K562 (cell line): ENCODE results near the gene GATC. TPM values are rescaled to one million over a fixed set of nuclear protein-coding genes. Genes with fewer than 3 reads are reported as not detected.
A peak's percentile ranks its signal among the peaks of the same experiment; 100 is the strongest.

ENCODE experiments used
- ATF1 ChIP-seq, 2 experiments: fragments of 450-650 bp in 1 of 2; IDR thresholded peaks; 2 replicates each; pipeline ENCODE4 v1.6.1; 2016; ENCODE audit warnings: missing compliant biosample characterization in 1 of 2, missing genetic modification characterization in 1 of 2
- CHD4 ChIP-seq: fragments of 200-600 bp; sonication (generic); IDR thresholded peaks from 3 replicates; pipeline ENCODE4 v1.6.1; 2012; ENCODE audit warnings: low read depth, mild to moderate bottlenecking, mixed read lengths, low read length, inconsistent platforms; ENCODE audit not compliant: insufficient read depth, insufficient replicate concordance, poor library complexity, severe bottlenecking
- FOS ChIP-seq: IDR thresholded peaks from 3 replicates; pipeline ENCODE4 v1.6.1; 2011; ENCODE audit not compliant: insufficient read length; ENCODE audit errors: extremely low read depth
- FOXA1 ChIP-seq: fragments of 450-650 bp; IDR thresholded peaks from 2 replicates; pipeline ENCODE4 v1.6.1; 2016; ENCODE audit warnings: mild to moderate bottlenecking, borderline replicate concordance
- KLF13 ChIP-seq: fragments of 450-650 bp; IDR thresholded peaks from 2 replicates; pipeline ENCODE4 v1.6.1; 2016; ENCODE audit warnings: missing genetic modification characterization, low read depth, mild to moderate bottlenecking, missing compliant biosample characterization, moderate library complexity, borderline replicate concordance
- L3MBTL2 ChIP-seq: fragments of 450-650 bp; IDR thresholded peaks from 2 replicates; pipeline ENCODE4 v1.6.1; 2016; ENCODE audit warnings: mild to moderate bottlenecking, moderate library complexity
- MTF1 ChIP-seq: fragments of 250-450 bp; sonication (Bioruptor Pico); IDR thresholded peaks from 2 replicates; pipeline ENCODE4 v1.9.0; 2021; ENCODE audit warnings: moderate library complexity, mild to moderate bottlenecking, inconsistent platforms, borderline replicate concordance
- MXD1 ChIP-seq: fragments of 250-450 bp; sonication (Bioruptor Pico); IDR thresholded peaks from 2 replicates; pipeline ENCODE4 v1.8.0; 2021; ENCODE audit warnings: borderline replicate concordance, mild to moderate bottlenecking, moderate library complexity; ENCODE audit not compliant: poor library complexity, severe bottlenecking
- NFYB ChIP-seq: IDR thresholded peaks from 2 replicates; pipeline ENCODE4 v1.6.1; 2011; ENCODE audit warnings: mild to moderate bottlenecking, moderate library complexity; ENCODE audit not compliant: insufficient read length; ENCODE audit errors: extremely low read depth
- NKRF ChIP-seq: fragments of 450-650 bp; IDR thresholded peaks from 2 replicates; pipeline ENCODE4 v1.6.1; 2016; ENCODE audit warnings: borderline replicate concordance
- PHF8 ChIP-seq: fragments of 200-600 bp; sonication (generic); IDR thresholded peaks from 2 replicates; pipeline ENCODE4 v1.6.1; 2012; ENCODE audit warnings: mixed run types, mild to moderate bottlenecking, inconsistent platforms, low read length, moderate library complexity, borderline replicate concordance
- PHTF2 ChIP-seq: fragments of 250-450 bp; sonication (Bioruptor Pico); IDR thresholded peaks from 2 replicates; pipeline ENCODE4 v1.5.0; 2021; ENCODE audit warnings: mild to moderate bottlenecking
- RBM22 ChIP-seq: fragments of 200-400 bp; formaldehyde crosslinking; IDR thresholded peaks from 2 replicates; pipeline ENCODE4 v1.6.1; 2018; ENCODE audit warnings: low read length, low read depth; ENCODE audit not compliant: poor library complexity, severe bottlenecking
- SNRNP70 ChIP-seq: fragments of 200-400 bp; formaldehyde crosslinking; optimal IDR thresholded peaks from 2 replicates; pipeline ENCODE3; 2017; ENCODE audit warnings: low read depth, low read length
- ZNF224 ChIP-seq: sonication (generic); formaldehyde crosslinking; IDR thresholded peaks from 2 replicates; pipeline ENCODE4 v1.8.0; 2022; ENCODE audit warnings: mild to moderate bottlenecking, missing genetic modification reagents
- ZNF41 ChIP-seq: fragments of 250-450 bp; sonication (Bioruptor Pico); conservative IDR thresholded peaks from 2 replicates; pipeline ENCODE4 v1.4.0; 2020; ENCODE audit warnings: mild to moderate bottlenecking
- ZNF76 ChIP-seq: fragments of 250-450 bp; sonication (Bioruptor Pico); IDR thresholded peaks from 2 replicates; pipeline ENCODE4 v1.4.0; 2020; ENCODE audit warnings: mild to moderate bottlenecking, moderate library complexity, borderline replicate concordance
- polyA plus RNA-seq, 8 experiments: library from polyadenylated mRNA; depleted of rRNA in 4 of 8; stranded (reverse) in 5 of 8; unstranded in 3 of 8; fragments of >200 nt; fragmentation: Nextera tagmentation in 2 of 8; fragmentation: Illumina TruSeq in 1 of 8; extraction: Ambion mirVana in 2 of 8; extraction: Trizol in 1 of 8; gene quantifications; 2 replicates each; pipeline versions ENCODE4 v1.2.1 to v1.2.3, GENCODE V29; 2011 to 2014; ENCODE audit warnings: inconsistent platforms in 1 of 8, missing spikeins in 1 of 8
- total RNA-seq, 7 experiments: library from RNA; depleted of rRNA in 6 of 7; stranded (reverse); fragments of >200 nt in 6 of 7; fragmentation: Illumina TruSeq in 2 of 7; extraction: Trizol in 2 of 7; gene quantifications; 2 replicates each; pipeline versions ENCODE4 v1.2.1 to v1.2.3, GENCODE V29; 2011 to 2021; ENCODE audit warnings: low replicate concordance in 1 of 7
- TF ChIP-seq, protein P1 (sequence below): sonication (generic); formaldehyde crosslinking; IDR thresholded peaks from 2 replicates; pipeline ENCODE4 v1.8.0; 2022; ENCODE audit warnings: mild to moderate bottlenecking, missing genetic modification reagents

GATC gene
- total and polyA plus RNA-seq, 9 of the 15 experiments (the other 6 are each of a cell fraction or from before 2014, with no cell fraction given) = 5.8 to 52.6 (median 28.2) TPM

- TF ChIP-seq CHD4 (no peak), PHF8 (peak; percentile 78; the same call in 1 of the 2 replicates), L3MBTL2 (peak; percentile 16; the same call in 1 of the 2 replicates), NKRF (peak; percentile 98), ZNF224 (no peak), RBM22 (peak; percentile 73), ZNF41 (CRISPR knock-in tag) (no peak), KLF13 (0 out of 2 replicates have a peak, but pooled peaks have one; percentile 34), ZNF76 (0 out of 2 replicates have a peak, but pooled peaks have one; percentile 51), MTF1 (CRISPR knock-in tag) (no peak), MXD1 (CRISPR knock-in tag) (peak; percentile 81), SNRNP70 (no peak), FOXA1 (no peak), NFYB (peak; percentile 96), ATF1 (CRISPR knock-in tag; IDR thresholded peaks at IDR 0.05) (no peak), ATF1 (tag; IDR thresholded peaks at IDR 0.05) (peak; percentile 81), FOS (peak; percentile 94), PHTF2 (CRISPR knock-in tag) (no peak)
- TF ChIP-seq, protein P1, sequence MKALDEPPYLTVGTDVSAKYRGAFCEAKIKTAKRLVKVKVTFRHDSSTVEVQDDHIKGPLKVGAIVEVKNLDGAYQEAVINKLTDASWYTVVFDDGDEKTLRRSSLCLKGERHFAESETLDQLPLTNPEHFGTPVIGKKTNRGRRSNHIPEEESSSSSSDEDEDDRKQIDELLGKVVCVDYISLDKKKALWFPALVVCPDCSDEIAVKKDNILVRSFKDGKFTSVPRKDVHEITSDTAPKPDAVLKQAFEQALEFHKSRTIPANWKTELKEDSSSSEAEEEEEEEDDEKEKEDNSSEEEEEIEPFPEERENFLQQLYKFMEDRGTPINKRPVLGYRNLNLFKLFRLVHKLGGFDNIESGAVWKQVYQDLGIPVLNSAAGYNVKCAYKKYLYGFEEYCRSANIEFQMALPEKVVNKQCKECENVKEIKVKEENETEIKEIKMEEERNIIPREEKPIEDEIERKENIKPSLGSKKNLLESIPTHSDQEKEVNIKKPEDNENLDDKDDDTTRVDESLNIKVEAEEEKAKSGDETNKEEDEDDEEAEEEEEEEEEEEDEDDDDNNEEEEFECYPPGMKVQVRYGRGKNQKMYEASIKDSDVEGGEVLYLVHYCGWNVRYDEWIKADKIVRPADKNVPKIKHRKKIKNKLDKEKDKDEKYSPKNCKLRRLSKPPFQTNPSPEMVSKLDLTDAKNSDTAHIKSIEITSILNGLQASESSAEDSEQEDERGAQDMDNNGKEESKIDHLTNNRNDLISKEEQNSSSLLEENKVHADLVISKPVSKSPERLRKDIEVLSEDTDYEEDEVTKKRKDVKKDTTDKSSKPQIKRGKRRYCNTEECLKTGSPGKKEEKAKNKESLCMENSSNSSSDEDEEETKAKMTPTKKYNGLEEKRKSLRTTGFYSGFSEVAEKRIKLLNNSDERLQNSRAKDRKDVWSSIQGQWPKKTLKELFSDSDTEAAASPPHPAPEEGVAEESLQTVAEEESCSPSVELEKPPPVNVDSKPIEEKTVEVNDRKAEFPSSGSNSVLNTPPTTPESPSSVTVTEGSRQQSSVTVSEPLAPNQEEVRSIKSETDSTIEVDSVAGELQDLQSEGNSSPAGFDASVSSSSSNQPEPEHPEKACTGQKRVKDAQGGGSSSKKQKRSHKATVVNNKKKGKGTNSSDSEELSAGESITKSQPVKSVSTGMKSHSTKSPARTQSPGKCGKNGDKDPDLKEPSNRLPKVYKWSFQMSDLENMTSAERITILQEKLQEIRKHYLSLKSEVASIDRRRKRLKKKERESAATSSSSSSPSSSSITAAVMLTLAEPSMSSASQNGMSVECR (CRISPR knock-in tag) = peak; percentile 98
These were observed 49.6 kb downstream of the GATC start, which contains the start of gene DYNLL1 (continued) for GRCh38 chr12:120495731-120496412.
